ENCODE measurements around the gene LY6G6D. TPM values are rescaled to one million over a fixed set of nuclear protein-coding genes. Genes with fewer than 3 reads are reported as not detected.

LY6G6D gene
- total RNA-seq, 1 donor from 2014 or later = not detected

Other genes starting within 250 kb of the LY6G6D start
- gene MICB, start 217.2 kb upstream of the LY6G6D start, total RNA-seq = 22.4 and 24.2 TPM in 2 replicates
- gene MCCD1, start 186.4 kb upstream of the LY6G6D start, total RNA-seq = not detected in 2 replicates
- gene DDX39B, start 173.3 kb upstream of the LY6G6D start, total RNA-seq = 498 and 551 TPM in 2 replicates
- 1.2 and 2.7 TPM in 2 replicates for gene ATP6V1G2, start 168.7 kb upstream of the LY6G6D start, total RNA-seq
- gene NFKBIL1, start 167.7 kb upstream of the LY6G6D start, total RNA-seq = 17.7 and 19.9 TPM in 2 replicates
- not detected in 2 replicates for gene LTA, start 143.1 kb upstream of the LY6G6D start, total RNA-seq
- not detected in 2 replicates for gene TNF, start 139.8 kb upstream of the LY6G6D start, total RNA-seq
- gene LTB, start 132.9 kb upstream of the LY6G6D start, total RNA-seq = not detected in 2 replicates
- not detected in 2 replicates for gene LST1, start 129.1 kb upstream of the LY6G6D start, total RNA-seq
- not detected in 2 replicates for gene NCR3, start 122.3 kb upstream of the LY6G6D start, total RNA-seq
- 0.15 TPM in 1 of 2 replicates, not detected in the other for gene AIF1, start 100.1 kb upstream of the LY6G6D start, total RNA-seq
- 103 and 107 TPM in 2 replicates for gene PRRC2A, start 94.6 kb upstream of the LY6G6D start, total RNA-seq
- 265 and 271 TPM in 2 replicates for gene BAG6, start 62.7 kb upstream of the LY6G6D start, total RNA-seq
- gene APOM, start 59.5 kb upstream of the LY6G6D start, total RNA-seq = 2.9 and 3.6 TPM in 2 replicates
- 15.6 and 17.7 TPM in 2 replicates for gene C6orf47, start 54.6 kb upstream of the LY6G6D start, total RNA-seq
- gene GPANK1, start 50.4 kb upstream of the LY6G6D start, total RNA-seq = 14.0 and 14.4 TPM in 2 replicates
- gene CSNK2B, start 49.3 kb upstream of the LY6G6D start, total RNA-seq = 316 and 357 TPM in 2 replicates
- 0.84 and 1.3 TPM in 2 replicates for gene LY6G5B, start 45.4 kb upstream of the LY6G6D start, total RNA-seq
- 1.0 and 2.2 TPM in 2 replicates for gene LY6G5C, start 34.3 kb upstream of the LY6G6D start, total RNA-seq
- gene ABHD16A, start 12.0 kb upstream of the LY6G6D start, total RNA-seq = 23.5 and 25.1 TPM in 2 replicates
- not detected in 2 replicates for gene LY6G6F, start 8.5 kb upstream of the LY6G6D start, total RNA-seq
- not detected in 2 replicates for gene LY6G6C, start 6.4 kb downstream of the LY6G6D start, total RNA-seq
- gene MPIG6B, start 8.0 kb downstream of the LY6G6D start, total RNA-seq = not detected in 2 replicates
- gene DDAH2, start 14.0 kb downstream of the LY6G6D start, total RNA-seq = 56.0 and 63.8 TPM in 2 replicates
- gene CLIC1, start 21.2 kb downstream of the LY6G6D start, total RNA-seq = 974 and 1,027 TPM in 2 replicates
- gene MSH5, start 24.7 kb downstream of the LY6G6D start, total RNA-seq = 10.9 and 15.5 TPM in 2 replicates
- 3.2 and 5.8 TPM in 2 replicates for gene SAPCD1, start 47.3 kb downstream of the LY6G6D start, total RNA-seq
- gene VWA7, start 62.0 kb downstream of the LY6G6D start, total RNA-seq = 0.45 and 0.67 TPM in 2 replicates
- 90.6 and 111 TPM in 2 replicates for gene VARS1, start 80.4 kb downstream of the LY6G6D start, total RNA-seq
- gene LSM2, start 91.6 kb downstream of the LY6G6D start, total RNA-seq = 133 and 134 TPM in 2 replicates
- 0.30 and 0.50 TPM in 2 replicates for gene HSPA1L, start 99.9 kb downstream of the LY6G6D start, total RNA-seq
- 56.3 and 60.4 TPM in 2 replicates for gene HSPA1A, start 100.2 kb downstream of the LY6G6D start, total RNA-seq
- gene HSPA1B, start 112.4 kb downstream of the LY6G6D start, total RNA-seq = 112 and 118 TPM in 2 replicates
- gene NEU1, start 147.5 kb downstream of the LY6G6D start, total RNA-seq = 53.8 and 61.4 TPM in 2 replicates
- gene SLC44A4, start 163.6 kb downstream of the LY6G6D start, total RNA-seq = 0.45 TPM in 1 of 2 replicates, not detected in the other
- 38.7 and 39.8 TPM in 2 replicates for gene EHMT2, start 182.3 kb downstream of the LY6G6D start, total RNA-seq
- 3.0 and 3.3 TPM in 2 replicates for gene ZBTB12, start 186.7 kb downstream of the LY6G6D start, total RNA-seq
- 0.17 and 0.30 TPM in 2 replicates for gene C2, start 212.4 kb downstream of the LY6G6D start, total RNA-seq
- 2.0 and 2.7 TPM in 2 replicates for gene CFB, start 230.7 kb downstream of the LY6G6D start, total RNA-seq
- 142 and 144 TPM in 2 replicates for gene NELFE, start 243.6 kb downstream of the LY6G6D start, total RNA-seq
- gene SKIC2, start 243.8 kb downstream of the LY6G6D start, total RNA-seq = 44.4 and 46.7 TPM in 2 replicates